SK-N-SH (cell line): ENCODE results near the gene CXXC1. TPM values are rescaled to one million over a fixed set of nuclear protein-coding genes. Genes with fewer than 3 reads are reported as not detected.

ENCODE experiments used
- CTCF ChIA-PET: fragments of 300-600, 350-600 bp; formaldehyde crosslinking; extraction: SDS; loops from one replicate; lab custom pipeline; 2021; lab: Yijun Ruan, JAX
- POLR2A ChIA-PET: fragments of 350-600 bp; sonication (Branson Sonifier 250); formaldehyde crosslinking; extraction: SDS; loops from one replicate; lab custom pipeline; 2020; ENCODE audit warnings: antibody characterized with exemption, inconsistent platforms; lab: Yijun Ruan, JAX
- DNase-seq: peaks from one replicate; pipeline ENCODE4 v3.0.0; 2012
- H2AFZ ChIP-seq: fragments of 200-600 bp; sonication (generic); 2 replicates; pipeline ENCODE4 v1.8.1; 2016; ENCODE audit warnings: antibody characterized with exemption, mild to moderate bottlenecking, low read depth
- H3F3A ChIP-seq: fragments of 200-600 bp; sonication (generic); replicated peaks from 2 replicates; pipeline ENCODE3; 2016; ENCODE audit warnings: antibody characterized with exemption, mild to moderate bottlenecking; ENCODE audit not compliant: insufficient read depth
- H3K27ac ChIP-seq, 2 experiments: fragments of 200-500 bp in 1 of 2; fragments of 200-600 bp in 1 of 2; sonication (Bioruptor generic) in 1 of 2; sonication (generic), shearing (Covaris generic) in 1 of 2; 2 replicates each; pipeline versions ENCODE4 v1.5.1 to v1.6.1; 2014 to 2016; ENCODE audit warnings: low read depth in 2 of 2, inconsistent platforms in 1 of 2, low read length in 1 of 2, mild to moderate bottlenecking in 1 of 2, mixed read lengths in 1 of 2
- H3K27me3 ChIP-seq: fragments of 200-600 bp; sonication (generic), shearing (Covaris generic); 2 replicates; pipeline ENCODE4 v1.6.1; 2016; ENCODE audit warnings: mixed run types; ENCODE audit not compliant: insufficient read depth
- H3K36me3 ChIP-seq, 2 experiments: fragments of 200-500 bp in 1 of 2; fragments of 200-600 bp in 1 of 2; sonication (Bioruptor generic) in 1 of 2; sonication (generic) in 1 of 2; replicated peaks in 1 of 2; 2 replicates each; pipeline versions ENCODE3 to v1.5.1; 2014 to 2016; ENCODE audit warnings: low read length in 1 of 2, mild to moderate bottlenecking in 1 of 2; ENCODE audit not compliant: insufficient read depth in 2 of 2, control insufficient read depth in 1 of 2
- H3K4me1 ChIP-seq, 2 experiments: fragments of 200-500 bp in 1 of 2; fragments of 200-600 bp in 1 of 2; sonication (Bioruptor generic) in 1 of 2; sonication (generic), shearing (Covaris generic) in 1 of 2; 2 replicates each; pipeline versions ENCODE4 v1.5.1 to v1.6.1; 2014 to 2016; ENCODE audit warnings: low read depth in 1 of 2, low read length in 1 of 2, mixed run types in 1 of 2; ENCODE audit not compliant: insufficient read depth in 2 of 2, control insufficient read depth in 1 of 2
- H3K4me2 ChIP-seq: fragments of 200-600 bp; sonication (generic), shearing (Covaris generic); 2 replicates; pipeline ENCODE4 v1.6.1; 2017; ENCODE audit warnings: mixed run types
- H3K4me3 ChIP-seq, 2 experiments: fragments of 200-500 bp in 1 of 2; fragments of 200-600 bp in 1 of 2; sonication (Bioruptor generic) in 1 of 2; sonication (generic), shearing (Covaris generic) in 1 of 2; 2 replicates each; pipeline versions ENCODE4 v1.5.1 to v1.8.1; 2014 to 2016; ENCODE audit warnings: low read depth in 2 of 2, inconsistent platforms in 1 of 2, low read length in 1 of 2, mild to moderate bottlenecking in 1 of 2, mixed read lengths in 1 of 2, moderate library complexity in 1 of 2
- H3K79me2 ChIP-seq: fragments of 200-600 bp; sonication (generic); 2 replicates; pipeline ENCODE4 v1.8.1; 2017; ENCODE audit warnings: mild to moderate bottlenecking; ENCODE audit not compliant: insufficient read depth
- H3K9ac ChIP-seq: fragments of 200-600 bp; sonication (generic); 2 replicates; pipeline ENCODE4 v1.6.1; 2017; ENCODE audit warnings: mixed run types
- H3K9me2 ChIP-seq: fragments of 200-600 bp; sonication (generic); 2 replicates; pipeline ENCODE4 v1.6.1; 2017; ENCODE audit warnings: mixed run types
- H3K9me3 ChIP-seq: fragments of 200-600 bp; sonication (generic); 2 replicates; pipeline ENCODE4 v1.6.1; 2017; ENCODE audit warnings: mixed run types, mild to moderate bottlenecking, moderate library complexity
- H4K20me1 ChIP-seq: fragments of 200-600 bp; sonication (generic); 2 replicates; pipeline ENCODE4 v1.6.1; 2017; ENCODE audit warnings: mild to moderate bottlenecking, mixed run types; ENCODE audit not compliant: insufficient read depth
- ELF1 ChIP-seq: IDR thresholded peaks from 2 replicates; pipeline ENCODE4 v1.4.0; 2012
- FOXM1 ChIP-seq: IDR thresholded peaks from 2 replicates; pipeline ENCODE4 v1.4.0; 2012; ENCODE audit warnings: low read depth, mild to moderate bottlenecking
- GABPA ChIP-seq: IDR thresholded peaks from 2 replicates; pipeline ENCODE4 v1.4.0; 2012; ENCODE audit warnings: low read depth, mild to moderate bottlenecking
- GATA2 ChIP-seq: sonication (generic); formaldehyde crosslinking; IDR thresholded peaks from 2 replicates; pipeline ENCODE4 v1.5.0; 2020; ENCODE audit warnings: mild to moderate bottlenecking, missing genetic modification reagents
- MEF2A ChIP-seq: IDR thresholded peaks from 2 replicates; pipeline ENCODE4 v1.4.0; 2012; ENCODE audit warnings: low read depth, borderline replicate concordance
- MXI1 ChIP-seq: IDR thresholded peaks from 2 replicates; pipeline ENCODE4 v1.6.1; 2012; ENCODE audit warnings: mild to moderate bottlenecking, low read depth, low read length, improper control_type of control experiment
- NFIC ChIP-seq: IDR thresholded peaks from 2 replicates; pipeline ENCODE4 v1.4.0; 2012; ENCODE audit warnings: borderline replicate concordance
- NRF1 ChIP-seq: IDR thresholded peaks from 2 replicates; pipeline ENCODE4 v1.6.1; 2012; ENCODE audit warnings: low read depth, mild to moderate bottlenecking, low read length
- POLR2AphosphoS5 ChIP-seq: IDR thresholded peaks from 2 replicates; pipeline ENCODE4 v1.6.1; 2012; ENCODE audit warnings: low read depth, low read length
- RXRA ChIP-seq: IDR thresholded peaks from 2 replicates; pipeline ENCODE4 v1.4.0; 2012; ENCODE audit warnings: low read depth, mild to moderate bottlenecking, borderline replicate concordance
- TAF1 ChIP-seq: IDR thresholded peaks from 2 replicates; pipeline ENCODE4 v1.6.1; 2012; ENCODE audit warnings: low read depth, mild to moderate bottlenecking, low read length, moderate library complexity, borderline replicate concordance
- TCF12 ChIP-seq: IDR thresholded peaks from 2 replicates; pipeline ENCODE4 v1.4.0; 2012
- WGBS: methylation state at CpG from one replicate; pipeline ENCODE4 v1.1.6; 2017; ENCODE audit warnings: low lambda C conversion rate; 5-methylcytosine and 5-hydroxymethylcytosine counted together
- polyA plus RNA-seq, 3 experiments: library from polyadenylated mRNA; depleted of rRNA; stranded (reverse); fragments of >200 nt; gene quantifications; 2 replicates each; pipeline ENCODE4 v1.2.3, GENCODE V29; 2012
- TF ChIP-seq, protein P1 (sequence below): fragments of 150-350 bp; IDR thresholded peaks from 2 replicates; pipeline ENCODE4 v1.6.1; 2016; ENCODE audit warnings: mild to moderate bottlenecking, low read depth, low read length
- TF ChIP-seq, protein P2 (sequence below): fragments of 200-600 bp; sonication (generic); IDR thresholded peaks from 2 replicates; pipeline ENCODE4 v1.6.1; 2017; ENCODE audit warnings: antibody characterized with exemption, mild to moderate bottlenecking, moderate library complexity
- TF ChIP-seq, protein P3 (sequence below): IDR thresholded peaks from 2 replicates; pipeline ENCODE4 v1.4.0; 2012; ENCODE audit warnings: low read depth

CXXC1 gene
- polyA plus RNA-seq, 1 of the 3 experiments (the other 2 are of a cell fraction) = 128 TPM

DNA sequence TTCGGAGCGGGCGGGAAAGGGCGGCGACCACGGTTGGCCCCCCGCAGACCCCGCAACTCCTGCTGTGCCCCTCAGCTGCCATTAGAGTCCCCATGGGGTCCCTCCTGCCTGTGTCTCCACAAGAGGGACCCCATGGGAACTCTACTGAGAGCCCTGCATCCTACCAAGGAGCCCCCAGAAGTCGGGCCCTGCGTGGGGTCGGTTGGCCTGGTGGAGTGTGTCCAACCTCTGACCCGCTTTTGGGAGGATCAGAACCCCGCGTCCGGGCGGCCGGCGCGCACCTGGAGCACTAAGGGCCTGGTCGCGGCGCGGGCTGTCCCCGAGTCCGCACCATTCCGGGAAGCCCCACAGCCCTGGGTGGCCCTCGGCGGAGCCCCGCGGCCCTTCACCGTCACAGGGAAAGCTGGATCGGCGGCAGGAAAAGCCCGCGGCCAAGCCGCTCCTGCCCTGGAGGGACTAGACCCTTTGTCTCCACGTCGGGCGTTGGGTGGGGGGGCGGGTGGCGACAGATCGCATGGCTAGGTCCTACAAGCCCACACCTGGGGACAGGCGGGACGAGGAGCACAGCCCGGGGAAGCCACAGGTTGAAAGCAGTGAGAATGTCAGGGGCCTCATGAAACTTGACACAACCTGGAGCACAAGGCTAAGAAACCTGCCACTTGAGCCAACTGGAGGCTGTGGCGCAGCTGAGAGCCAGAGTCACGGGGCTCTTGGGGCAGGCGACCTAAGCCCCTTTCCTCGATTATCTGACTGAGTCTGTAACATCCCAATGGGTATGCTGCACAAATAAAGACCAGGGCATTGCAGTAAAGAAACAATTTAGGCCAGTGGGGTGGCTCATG lies 11.2 kb upstream of the CXXC1 start:
- H4K20me1 ChIP-seq = no peaks in the 10 kb centered on the region
- H3K27me3 ChIP-seq = peaks cover 18% of the 10 kb centered on the region
- H3K27ac ChIP-seq = no peak overlapping the region
- no peaks in the 10 kb centered on the region for H3F3A ChIP-seq
- CTCF ChIA-PET = interaction anchor here (1.7 to 3.4 kb wide), 3 partner anchors 17 to 58 kb away, joined by 3 to 14 read pairs (median 9); partner anchors contain the start of gene MBD1
- POLR2A ChIA-PET = interaction anchor here (0.7 to 1.5 kb wide), 2 partner anchors 9 to 60 kb away, joined by 3 to 5 read pairs; no protein-coding TSS in a partner anchor
- no peaks in the 10 kb centered on the region for H3K79me2 ChIP-seq
- no peaks in the 10 kb centered on the region for H3K9me2 ChIP-seq
- H2AFZ ChIP-seq = peak overlapping the region; percentile 93
- H3K9me3 ChIP-seq = no peaks in the 10 kb centered on the region
- WGBS = 23% methylated on average over 35 of the region's 49 CpGs
- peaks cover 0 to 3% of the 10 kb centered on the region in 2 experiments; a peak in 1 of 4 replicates for H3K4me1 ChIP-seq
- H3K4me2 ChIP-seq = peak overlapping the region; percentile 71
- TF ChIP-seq RXRA (no peak), TAF1 (no peak), ELF1 (no peak), POLR2AphosphoS5 (no peak), TCF12 (no peak), GABPA (no peak), NFIC (no peak), NRF1 (no peak)
- TF ChIP-seq, protein P1, sequence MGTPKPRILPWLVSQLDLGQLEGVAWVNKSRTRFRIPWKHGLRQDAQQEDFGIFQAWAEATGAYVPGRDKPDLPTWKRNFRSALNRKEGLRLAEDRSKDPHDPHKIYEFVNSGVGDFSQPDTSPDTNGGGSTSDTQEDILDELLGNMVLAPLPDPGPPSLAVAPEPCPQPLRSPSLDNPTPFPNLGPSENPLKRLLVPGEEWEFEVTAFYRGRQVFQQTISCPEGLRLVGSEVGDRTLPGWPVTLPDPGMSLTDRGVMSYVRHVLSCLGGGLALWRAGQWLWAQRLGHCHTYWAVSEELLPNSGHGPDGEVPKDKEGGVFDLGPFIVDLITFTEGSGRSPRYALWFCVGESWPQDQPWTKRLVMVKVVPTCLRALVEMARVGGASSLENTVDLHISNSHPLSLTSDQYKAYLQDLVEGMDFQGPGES = no peak
- TF ChIP-seq, all 33 proteins: peak for 0
- Histone ChIP-seq H3K4me3 (peak overlapping the region; percentile 53 to 59), H3K9ac (no peak overlapping the region), H3K36me3 (no peaks in the 10 kb centered on the region)
- DNase-seq = no peak

GRCh38 chr18:50297621-50298442 lies 10.3 kb upstream of the CXXC1 start:
- WGBS = 18% methylated on average over 23 of the region's 28 CpGs
- Histone ChIP-seq H3K36me3 (no peaks in the 10 kb centered on the region), H2AFZ (peak overlapping the region; percentile 93), H3K4me2 (peak overlapping the region; percentile 71), H4K20me1 (no peaks in the 10 kb centered on the region), H3K9me2 (no peaks in the 10 kb centered on the region), H3K27ac (no peak overlapping the region; a peak in 1 of 4 replicates), H3F3A (no peaks in the 10 kb centered on the region), H3K4me1 (peaks cover 0 to 3% of the 10 kb centered on the region in 2 experiments; a peak in 1 of 4 replicates), H3K9me3 (no peaks in the 10 kb centered on the region), H3K79me2 (no peaks in the 10 kb centered on the region), H3K4me3 (peak overlapping the region; percentile 53 to 59), H3K9ac (no peak overlapping the region), H3K27me3 (peaks cover 16% of the 10 kb centered on the region)
- TF ChIP-seq TAF1 = no peak
- TF ChIP-seq, protein P2, sequence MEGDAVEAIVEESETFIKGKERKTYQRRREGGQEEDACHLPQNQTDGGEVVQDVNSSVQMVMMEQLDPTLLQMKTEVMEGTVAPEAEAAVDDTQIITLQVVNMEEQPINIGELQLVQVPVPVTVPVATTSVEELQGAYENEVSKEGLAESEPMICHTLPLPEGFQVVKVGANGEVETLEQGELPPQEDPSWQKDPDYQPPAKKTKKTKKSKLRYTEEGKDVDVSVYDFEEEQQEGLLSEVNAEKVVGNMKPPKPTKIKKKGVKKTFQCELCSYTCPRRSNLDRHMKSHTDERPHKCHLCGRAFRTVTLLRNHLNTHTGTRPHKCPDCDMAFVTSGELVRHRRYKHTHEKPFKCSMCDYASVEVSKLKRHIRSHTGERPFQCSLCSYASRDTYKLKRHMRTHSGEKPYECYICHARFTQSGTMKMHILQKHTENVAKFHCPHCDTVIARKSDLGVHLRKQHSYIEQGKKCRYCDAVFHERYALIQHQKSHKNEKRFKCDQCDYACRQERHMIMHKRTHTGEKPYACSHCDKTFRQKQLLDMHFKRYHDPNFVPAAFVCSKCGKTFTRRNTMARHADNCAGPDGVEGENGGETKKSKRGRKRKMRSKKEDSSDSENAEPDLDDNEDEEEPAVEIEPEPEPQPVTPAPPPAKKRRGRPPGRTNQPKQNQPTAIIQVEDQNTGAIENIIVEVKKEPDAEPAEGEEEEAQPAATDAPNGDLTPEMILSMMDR = no peak
- TF ChIP-seq FOXM1 = no peak
- TF ChIP-seq, protein P3, sequence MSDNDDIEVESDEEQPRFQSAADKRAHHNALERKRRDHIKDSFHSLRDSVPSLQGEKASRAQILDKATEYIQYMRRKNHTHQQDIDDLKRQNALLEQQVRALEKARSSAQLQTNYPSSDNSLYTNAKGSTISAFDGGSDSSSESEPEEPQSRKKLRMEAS = peak; percentile 53; the same call in 1 of the 2 replicates
- TF ChIP-seq MEF2A = no peak
- TF ChIP-seq RXRA = no peak
- TF ChIP-seq NFIC = 0 out of 2 replicates have a peak, but pooled peaks have one; percentile 4
- TF ChIP-seq GABPA = peak; percentile 82
- TF ChIP-seq MXI1 = peak; percentile 82
- no peak for TF ChIP-seq GATA2 (CRISPR knock-in tag)
- ChIA-PET POLR2A (interaction anchor here (0.7 to 1.5 kb wide), 3 partner anchors 10 to 61 kb away, joined by 3 to 5 read pairs (median 3); partner anchors contain the start of gene MBD1), CTCF (interaction anchor here (0.6 to 3.0 kb wide), 3 partner anchors 16 to 1333 kb away, joined by 3 to 9 read pairs (median 3); partner anchors contain the start of gene MBD1)
- peak; percentile 89 for DNase-seq
